Upper lobe of left lung (tissue), 6 donors: ENCODE results near the gene HOXA6. TPM values are rescaled to one million over a fixed set of nuclear protein-coding genes. Genes with fewer than 3 reads are reported as not detected.

Experiments
- ATAC-seq, 2 donors: fragments of 200-7000 bp; cut with Tn5 transposase; one replicate each; pipeline ENCODE4 v1.9.1; 2022; ENCODE audit warnings: mild to moderate bottlenecking in 2 of 2, moderate library complexity in 2 of 2; ENCODE audit not compliant: low FRiP score in 2 of 2
- DNase-seq, 2 donors: peaks; one replicate each; pipeline ENCODE4 v3.0.0-alpha.2; 2019 to 2020
- H3K27ac ChIP-seq, 4 donors: fragments of 200-600 bp; sonication (generic); one replicate each; pipeline ENCODE4 v1.5.1; 2016 to 2019
- H3K27me3 ChIP-seq, 4 donors: fragments of 200-600 bp; sonication (generic); one replicate each; pipeline ENCODE4 v1.5.1; 2017 to 2019
- H3K36me3 ChIP-seq, 4 donors: fragments of 200-600 bp; sonication (generic); one replicate each; pipeline ENCODE4 v1.5.1; 2016 to 2019
- H3K4me1 ChIP-seq, 4 donors: fragments of 200-600 bp; sonication (generic); one replicate each; pipeline ENCODE4 v1.5.1; 2018 to 2019
- H3K4me3 ChIP-seq, 4 donors: fragments of 200-600 bp; sonication (generic); one replicate each; pipeline ENCODE4 v1.5.1; 2017 to 2019; ENCODE audit warnings: mild to moderate bottlenecking in 2 of 4, moderate library complexity in 1 of 4
- H3K9me3 ChIP-seq, 4 donors: fragments of 200-600 bp; sonication (generic); one replicate each; pipeline ENCODE4 v1.5.1; 2018 to 2019
- CTCF ChIP-seq, 6 experiments: fragments of 450-650 bp in 4 of 6; fragments of 200-600 bp in 2 of 6; sonication (generic) in 2 of 6; IDR thresholded peaks; one replicate each; pipeline ENCODE4 v1.5.1; 2016 to 2019; ENCODE audit warnings: antibody characterized with exemption in 6 of 6
- EP300 ChIP-seq, 4 donors: sonication (generic); formaldehyde crosslinking; IDR thresholded peaks; one replicate each; pipeline ENCODE4 v1.5.1; 2017; ENCODE audit warnings: antibody characterized with exemption in 4 of 4, control low read depth in 2 of 4
- POLR2A ChIP-seq, 4 donors: fragments of 450-650 bp; IDR thresholded peaks; one replicate each; pipeline ENCODE4 v1.5.1; 2016 to 2017; ENCODE audit warnings: antibody characterized with exemption in 4 of 4, mild to moderate bottlenecking in 2 of 4
- POLR2AphosphoS5 ChIP-seq, 2 donors: sonication (generic); formaldehyde crosslinking; IDR thresholded peaks; one replicate each; pipeline ENCODE4 v1.5.1; 2017; ENCODE audit warnings: antibody characterized with exemption in 2 of 2
- WGBS, 2 donors: methylation state at CpG; one replicate each; pipeline ENCODE4 v1.1.5; 2017 to 2018; 5-methylcytosine and 5-hydroxymethylcytosine counted together
- total RNA-seq, 6 donors: library from RNA; depleted of rRNA in 4 of 6; stranded (reverse); fragments of >200 nt in 4 of 6; gene quantifications; one replicate each; pipeline versions ENCODE4 v1.1.0 to v1.2.1, GENCODE V29; 2016 to 2021
- donor health status: DM: no; HTN: no; CAD: no; lungs with moderate emphysema.
- donor health status: DM: no; HTN: yes; CAD: no; lungs with severe emphysema.

The HOXA6 gene
- total RNA-seq, 6 donors from 2014 or later, result 0.61 to 8.4 (median 4.0) TPM; not detected in 1

- no peak overlapping the region for H3K27ac ChIP-seq
- peak overlapping the region in 2 of 4 donors; percentile 47 to 73 for H3K4me3 ChIP-seq
- ATAC-seq (no peak), DNase-seq (peak in 1 of 2 donors; percentile 54)
- H3K4me1 ChIP-seq, result peaks cover 7 to 59% (median 44%) of the 10 kb centered on the region in 4 donors
- peaks cover 0 to 5% (median 0%) of the 10 kb centered on the region in 4 donors for H3K9me3 ChIP-seq
- peaks cover 2 to 66% (median 35%) of the 10 kb centered on the region in 4 donors for H3K27me3 ChIP-seq
- 41 to 43% methylated on average over 17 to 30 of the region's 30 CpGs for WGBS, 2 donors
- TF ChIP-seq EP300 (IDR thresholded peaks at IDR 0.05) (no peak), POLR2AphosphoS5 (IDR thresholded peaks at IDR 0.05) (no peak), CTCF (IDR thresholded peaks at IDR 0.05) (no peak), POLR2A (IDR thresholded peaks at IDR 0.05) (no peak)
- no peaks in the 10 kb centered on the region for H3K36me3 ChIP-seq
Observed at GRCh38 chr7:27161721-27162560, 14.4 kb upstream of the HOXA6 start.

- Histone ChIP-seq H3K27ac (peak overlapping the region in 1 of 4 donors; percentile 68), H3K4me1 (peaks cover 13 to 59% (median 44%) of the 10 kb centered on the region in 4 donors), H3K9me3 (peaks cover 0 to 4% (median 0%) of the 10 kb centered on the region in 4 donors), H3K36me3 (no peaks in the 10 kb centered on the region), H3K27me3 (peaks cover 2 to 65% (median 33%) of the 10 kb centered on the region in 4 donors), H3K4me3 (peak overlapping the region in 3 of 4 donors; percentile 44 to 73 (median 47))
- no peak for TF ChIP-seq POLR2A (IDR thresholded peaks at IDR 0.05)
- no peak for TF ChIP-seq CTCF (IDR thresholded peaks at IDR 0.05)
- TF ChIP-seq EP300 (IDR thresholded peaks at IDR 0.05), result no peak
- peak in 1 of 2 donors; percentile 48 for ATAC-seq
- 8 to 11% methylated on average over 24 to 27 of the region's 27 CpGs for WGBS, 2 donors
- peak in 1 of 2 donors; percentile 65 for DNase-seq
Observed at GRCh38 chr7:27161214-27161720, 13.7 kb upstream of the HOXA6 start.

- Histone ChIP-seq H3K27me3 (peaks cover 2 to 65% (median 30%) of the 10 kb centered on the region in 4 donors), H3K4me1 (peaks cover 18 to 59% (median 44%) of the 10 kb centered on the region in 4 donors), H3K4me3 (peak overlapping the region; percentile 39 to 73 (median 46)), H3K9me3 (no peaks in the 10 kb centered on the region), H3K36me3 (no peaks in the 10 kb centered on the region), H3K27ac (peak overlapping the region in 1 of 4 donors; percentile 68)
- DNase-seq, result peak; percentile 89 to 95
- peak; percentile 88 to 93 for ATAC-seq
- WGBS, 2 donors, result 5 to 14% methylated on average over 11 to 34 of the region's 54 CpGs
- TF ChIP-seq CTCF (IDR thresholded peaks at IDR 0.05) (peak; percentile 98 to 99 (median 99)), POLR2AphosphoS5 (IDR thresholded peaks at IDR 0.05) (no peak)
Observed at GRCh38 chr7:27160546-27161213, 13.1 kb upstream of the HOXA6 start.

- TF ChIP-seq POLR2A (IDR thresholded peaks at IDR 0.05), result no peak
- TF ChIP-seq EP300 (IDR thresholded peaks at IDR 0.05), result no peak
- TF ChIP-seq CTCF (IDR thresholded peaks at IDR 0.05), result no peak
- TF ChIP-seq POLR2AphosphoS5 (IDR thresholded peaks at IDR 0.05), result no peak
- peaks cover 23 to 59% (median 44%) of the 10 kb centered on the region in 4 donors for H3K4me1 ChIP-seq
- WGBS, 2 donors, result 50 to 69% methylated on average over 17 to 23 of the region's 23 CpGs
- no peaks in the 10 kb centered on the region for H3K9me3 ChIP-seq
- DNase-seq (peak; percentile 14 to 72), ATAC-seq (no peak)
- peak overlapping the region in 3 of 4 donors; percentile 44 to 73 (median 47) for H3K4me3 ChIP-seq
- no peaks in the 10 kb centered on the region for H3K36me3 ChIP-seq
- no peak overlapping the region for H3K27ac ChIP-seq
- peaks cover 2 to 65% (median 30%) of the 10 kb centered on the region in 4 donors for H3K27me3 ChIP-seq
Observed at GRCh38 chr7:27160145-27160545, 12.6 kb upstream of the HOXA6 start.
